Stimulated activated naive CD8-positive, alpha-beta T cell treated with anti-CD3 and anti-CD28 coated beads, Interleukin-15, amount 100 ng/mL, for 72 hours (primary cell): ENCODE measurements around the gene C8G.

Experiments
- ATAC-seq: fragments of 150-1000 bp; cut with Tn5 transposase; 2 replicates; pipeline ENCODE4 v1.10.0; 2021; ENCODE audit warnings: mild to moderate bottlenecking, moderate library complexity
- DNase-seq, 2 donors: peaks; one replicate each; pipeline ENCODE4 v3.0.0; 2021 to 2022
- H3K27ac Mint-ChIP-seq, 2 donors: one replicate each; pipeline ENCODE4 v1.8.0; 2022; ENCODE audit warnings: mild to moderate bottlenecking in 2 of 2, mixed read lengths in 2 of 2, moderate library complexity in 2 of 2
- H3K27me3 Mint-ChIP-seq: one replicate; pipeline ENCODE4 v1.8.0; 2022; ENCODE audit warnings: mixed read lengths
- H3K4me1 Mint-ChIP-seq: one replicate; pipeline ENCODE4 v1.8.0; 2022; ENCODE audit warnings: mild to moderate bottlenecking, mixed read lengths
- H3K4me3 Mint-ChIP-seq, 2 donors: one replicate each; pipeline ENCODE4 v1.8.0; 2022; ENCODE audit warnings: mild to moderate bottlenecking in 2 of 2, mixed read lengths in 2 of 2, moderate library complexity in 1 of 2
- H3K9me3 Mint-ChIP-seq, 2 donors: one replicate each; pipeline ENCODE4 v1.8.0; 2022; ENCODE audit warnings: mixed read lengths in 2 of 2

The C8G gene

DNA sequence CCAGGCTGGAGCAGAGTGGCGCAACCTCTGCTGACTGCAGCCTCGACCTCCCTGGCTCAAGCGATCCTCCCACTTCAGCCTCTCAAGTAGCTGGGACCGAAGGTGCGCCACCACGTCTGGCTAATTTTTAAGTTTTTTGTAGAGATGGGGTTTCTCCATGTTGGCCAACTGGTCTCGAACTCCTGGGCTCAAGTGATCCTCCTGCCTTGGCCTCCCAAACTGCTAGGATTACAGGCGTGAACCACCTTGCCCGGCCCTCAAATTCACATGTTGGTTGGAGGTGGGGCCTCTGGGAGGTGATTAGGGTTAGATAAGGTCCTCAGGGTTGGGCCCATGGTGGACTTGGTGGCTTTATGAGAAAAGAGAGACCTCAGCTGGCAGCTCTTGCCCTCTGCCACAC is 17.1 kb downstream of the C8G start:
- no peaks in the 10 kb centered on the region for H3K9me3 Mint-ChIP-seq
- ATAC-seq (no peak), DNase-seq (no peak)
- no peaks in the 10 kb centered on the region for H3K27me3 Mint-ChIP-seq
- H3K4me3 Mint-ChIP-seq, result no peak overlapping the region
- H3K4me1 Mint-ChIP-seq, result peaks cover 70% of the 10 kb centered on the region
- H3K27ac Mint-ChIP-seq, result no peak overlapping the region

DNA sequence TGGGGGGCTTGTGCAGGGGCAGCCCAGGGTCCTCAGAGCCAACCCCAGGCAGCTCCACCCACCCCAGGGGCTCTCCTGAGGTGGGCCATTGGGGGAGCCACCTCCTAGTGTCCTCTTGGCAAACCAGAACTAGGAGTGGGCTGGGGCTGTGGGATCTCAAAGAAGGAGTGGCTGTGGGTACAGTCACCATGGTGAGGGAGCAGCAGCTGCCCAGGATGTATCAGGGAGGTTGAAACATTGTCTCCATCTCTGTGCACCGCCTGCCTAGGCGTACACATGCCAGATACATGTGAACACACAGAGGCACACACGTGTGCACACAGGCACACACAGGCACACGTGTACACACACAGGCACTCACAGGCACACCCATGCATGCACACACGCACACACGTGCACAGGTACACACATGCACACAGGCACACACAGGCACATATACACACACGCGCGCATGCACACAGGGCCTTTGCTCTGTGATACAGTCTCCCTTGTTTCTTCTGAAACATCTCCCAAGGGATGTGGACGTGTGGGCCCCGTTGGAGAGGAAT is 17.7 kb downstream of the C8G start:
- no peak for DNase-seq
- no peaks in the 10 kb centered on the region for H3K27me3 Mint-ChIP-seq
- peaks cover 70% of the 10 kb centered on the region for H3K4me1 Mint-ChIP-seq
- ATAC-seq, result no peak
- no peaks in the 10 kb centered on the region for H3K9me3 Mint-ChIP-seq
- H3K27ac Mint-ChIP-seq, result no peak overlapping the region
- H3K4me3 Mint-ChIP-seq, result no peak overlapping the region

GRCh38 chr9:136963341-136963740 is 18.3 kb downstream of the C8G start:
- no peak overlapping the region for H3K4me3 Mint-ChIP-seq
- no peaks in the 10 kb centered on the region for H3K27me3 Mint-ChIP-seq
- H3K4me1 Mint-ChIP-seq, result peaks cover 68% of the 10 kb centered on the region
- H3K9me3 Mint-ChIP-seq, result no peaks in the 10 kb centered on the region
- peak overlapping the region in 1 of 2 donors; percentile 19 for H3K27ac Mint-ChIP-seq
- ATAC-seq (no peak), DNase-seq (no peak)

DNA sequence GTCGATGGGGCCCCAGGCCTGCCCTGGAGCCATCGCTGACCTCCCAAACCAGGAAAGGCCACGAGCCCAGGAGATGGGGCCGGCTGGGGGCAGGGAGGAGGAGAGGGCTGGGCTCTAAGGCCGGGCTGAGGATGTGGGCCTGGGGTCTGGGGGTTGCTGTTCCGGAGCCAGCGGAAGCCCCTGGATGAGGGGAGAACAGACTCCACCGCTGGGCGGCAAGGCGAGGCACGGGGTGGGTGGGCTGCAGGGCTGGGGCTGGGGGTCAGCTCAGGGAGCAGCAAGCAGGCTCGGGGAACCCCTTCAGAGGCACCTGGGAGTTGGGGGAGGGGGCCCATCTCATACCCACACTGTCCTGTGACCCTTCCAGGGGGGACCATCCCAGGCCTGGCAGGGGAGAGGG is 18.7 kb downstream of the C8G start:
- Mint-ChIP-seq H3K27ac (no peak overlapping the region), H3K9me3 (no peaks in the 10 kb centered on the region), H3K27me3 (no peaks in the 10 kb centered on the region), H3K4me1 (peaks cover 64% of the 10 kb centered on the region), H3K4me3 (no peak overlapping the region)
- no peak for DNase-seq
- peak; percentile 15 for ATAC-seq

- ATAC-seq, result no peak
- Mint-ChIP-seq H3K4me1 (peaks cover 59% of the 10 kb centered on the region), H3K27me3 (no peaks in the 10 kb centered on the region), H3K27ac (no peak overlapping the region), H3K4me3 (no peak overlapping the region), H3K9me3 (no peaks in the 10 kb centered on the region)
- no peak for DNase-seq
These were observed 19.2 kb downstream of the C8G start for GRCh38 chr9:136964171-136964689.

- H3K27me3 Mint-ChIP-seq, result no peaks in the 10 kb centered on the region
- H3K27ac Mint-ChIP-seq, result no peak overlapping the region
- H3K4me1 Mint-ChIP-seq, result peaks cover 54% of the 10 kb centered on the region
- DNase-seq (no peak), ATAC-seq (no peak)
- H3K4me3 Mint-ChIP-seq, result no peak overlapping the region
- no peaks in the 10 kb centered on the region for H3K9me3 Mint-ChIP-seq
These were observed 19.9 kb downstream of the C8G start for GRCh38 chr9:136964833-136965422.

- no peak for DNase-seq
- Mint-ChIP-seq H3K4me3 (peak overlapping the region; percentile 72 to 78), H3K9me3 (no peaks in the 10 kb centered on the region), H3K4me1 (peaks cover 51% of the 10 kb centered on the region), H3K27ac (peak overlapping the region in 1 of 2 donors; percentile 86), H3K27me3 (no peaks in the 10 kb centered on the region)
- peak; percentile 73 for ATAC-seq
These were observed 20.9 kb downstream of the C8G start for GRCh38 chr9:136965771-136966484.

DNA sequence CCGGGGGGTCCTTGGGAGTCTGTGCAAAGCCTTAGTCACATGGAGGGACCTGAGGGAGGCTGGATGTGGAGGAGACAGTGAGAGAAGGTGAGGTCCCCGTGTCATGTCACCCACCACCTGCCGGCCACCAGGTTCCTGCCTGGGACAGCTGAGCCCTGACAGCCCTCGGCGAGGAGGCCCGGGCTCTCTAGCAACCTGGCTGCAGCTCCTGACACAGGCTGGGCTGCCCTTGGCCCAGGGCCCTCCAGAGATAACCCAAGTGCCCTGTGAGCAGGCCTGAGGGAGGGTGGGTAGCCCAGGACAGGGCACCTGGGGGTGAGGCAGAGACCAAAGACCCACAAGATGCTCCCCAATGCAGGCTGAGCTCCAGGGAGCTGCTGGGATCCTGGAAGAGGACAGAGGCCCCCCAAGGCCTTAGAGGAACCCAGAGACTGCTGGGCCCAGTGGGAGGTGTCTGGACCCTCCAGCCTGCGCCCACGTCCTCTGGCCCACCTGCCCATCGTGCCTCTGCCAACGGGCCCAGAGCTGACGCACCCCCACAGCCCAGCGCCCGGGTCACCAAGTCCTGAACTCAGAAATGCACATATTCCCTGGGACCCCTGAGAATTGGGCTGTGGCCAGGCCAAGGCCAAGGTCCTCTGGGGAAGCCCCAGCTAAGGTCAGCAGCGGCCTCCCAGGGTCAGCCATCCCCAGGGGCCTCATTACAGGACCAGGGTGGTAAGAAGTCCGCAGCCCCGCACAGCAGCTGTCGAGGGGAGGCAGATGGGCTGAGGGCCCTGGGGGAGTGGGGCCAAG is 23.5 kb downstream of the C8G start:
- no peak for ATAC-seq
- Mint-ChIP-seq H3K4me1 (peaks cover 32% of the 10 kb centered on the region), H3K27me3 (no peaks in the 10 kb centered on the region), H3K27ac (no peak overlapping the region), H3K9me3 (no peaks in the 10 kb centered on the region), H3K4me3 (no peak overlapping the region)
- DNase-seq, result no peak

GRCh38 chr9:136969150-136969549 is 24.1 kb downstream of the C8G start:
- Mint-ChIP-seq H3K4me3 (no peak overlapping the region), H3K27ac (no peak overlapping the region), H3K9me3 (no peaks in the 10 kb centered on the region), H3K4me1 (peaks cover 35% of the 10 kb centered on the region), H3K27me3 (no peaks in the 10 kb centered on the region)
- DNase-seq (no peak), ATAC-seq (no peak)

DNA sequence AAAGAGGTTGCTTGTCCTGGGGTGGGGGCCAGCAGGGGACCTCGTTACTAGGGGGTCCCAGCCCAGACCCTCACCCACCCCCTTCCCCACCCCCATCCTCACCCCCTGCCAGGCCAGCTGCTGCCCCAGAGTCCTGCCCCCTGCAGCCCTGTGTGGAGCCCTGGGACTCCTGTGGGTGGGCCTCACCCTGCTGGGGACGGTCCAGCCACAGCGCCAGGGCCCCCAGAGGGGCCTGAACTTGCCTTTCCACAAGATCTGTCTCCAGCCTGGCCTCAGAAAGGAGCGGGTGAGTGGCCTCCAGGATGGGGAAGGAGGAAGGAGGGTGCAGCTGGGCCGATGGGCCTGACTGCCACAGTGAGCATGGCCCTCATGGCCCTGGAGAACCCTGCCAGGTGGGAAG is 24.7 kb downstream of the C8G start:
- ATAC-seq (no peak), DNase-seq (no peak)
- Mint-ChIP-seq H3K27me3 (no peaks in the 10 kb centered on the region), H3K9me3 (no peaks in the 10 kb centered on the region), H3K27ac (no peak overlapping the region), H3K4me1 (peaks cover 32% of the 10 kb centered on the region), H3K4me3 (no peak overlapping the region)

DNA sequence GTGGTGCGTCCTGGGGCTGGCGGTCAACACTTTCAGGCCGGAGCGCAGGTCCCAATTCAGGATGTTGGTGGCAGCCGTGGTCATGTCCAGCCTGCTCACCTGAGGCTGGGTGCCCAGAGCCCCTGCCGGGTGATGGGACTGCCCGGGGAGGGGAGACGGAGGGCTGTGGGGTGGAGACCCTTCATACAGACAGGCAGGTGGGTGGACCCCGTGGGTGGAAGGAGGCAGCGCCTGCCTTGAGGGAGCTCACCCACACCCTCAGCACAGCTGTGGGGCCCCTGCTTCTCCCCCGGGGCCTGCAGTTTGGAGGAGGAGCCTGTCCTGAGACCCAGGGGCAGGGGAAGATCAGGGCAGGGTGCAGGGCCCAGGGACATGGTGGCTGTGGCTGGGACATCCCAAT is 25.3 kb downstream of the C8G start:
- H3K4me3 Mint-ChIP-seq, result no peak overlapping the region
- no peak for ATAC-seq
- peak overlapping the region in 1 of 2 donors; percentile 8 for H3K27ac Mint-ChIP-seq
- no peaks in the 10 kb centered on the region for H3K9me3 Mint-ChIP-seq
- H3K4me1 Mint-ChIP-seq, result peaks cover 34% of the 10 kb centered on the region
- DNase-seq, result no peak
- no peaks in the 10 kb centered on the region for H3K27me3 Mint-ChIP-seq

GRCh38 chr9:136971746-136972145 is 26.7 kb downstream of the C8G start:
- Mint-ChIP-seq H3K27ac (no peak overlapping the region), H3K4me1 (peaks cover 35% of the 10 kb centered on the region), H3K9me3 (no peaks in the 10 kb centered on the region), H3K27me3 (no peaks in the 10 kb centered on the region), H3K4me3 (no peak overlapping the region)
- ATAC-seq, result no peak
- DNase-seq, result no peak

- no peak overlapping the region for H3K4me3 Mint-ChIP-seq
- ATAC-seq, result no peak
These were observed 27.3 kb downstream of the C8G start for GRCh38 chr9:136972335-136972734.

DNA sequence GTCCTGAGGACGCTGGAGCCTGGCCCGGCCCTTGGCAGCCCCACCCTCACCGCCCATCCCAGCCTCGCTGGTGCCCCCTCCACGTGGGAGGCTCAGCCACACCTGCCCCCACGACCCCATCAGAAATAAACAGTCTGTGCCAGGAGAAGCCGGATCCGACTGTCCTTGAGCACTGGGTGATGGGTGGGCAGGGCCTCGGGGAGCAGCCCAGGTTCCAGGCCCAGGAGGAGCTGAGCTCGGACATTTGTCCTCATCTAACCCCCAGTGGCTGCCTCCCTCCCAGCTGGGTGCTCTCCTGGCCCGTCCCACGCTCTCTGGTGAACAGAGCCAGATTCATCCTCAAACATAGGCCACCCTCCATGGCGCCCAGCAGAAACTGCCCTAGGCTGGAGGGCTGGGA is 27.7 kb downstream of the C8G start:
- H3K27ac Mint-ChIP-seq, result no peak overlapping the region
- H3K4me1 Mint-ChIP-seq, result peaks cover 45% of the 10 kb centered on the region
- ATAC-seq (no peak), DNase-seq (no peak)
- no peaks in the 10 kb centered on the region for H3K9me3 Mint-ChIP-seq
- no peak overlapping the region for H3K4me3 Mint-ChIP-seq
- H3K27me3 Mint-ChIP-seq, result no peaks in the 10 kb centered on the region

More at GRCh38 chr9:136972335-136972734, 27.3 kb downstream of the C8G start:
- Mint-ChIP-seq H3K27me3 (no peaks in the 10 kb centered on the region), H3K27ac (no peak overlapping the region), H3K4me1 (peaks cover 41% of the 10 kb centered on the region), H3K9me3 (no peaks in the 10 kb centered on the region)
- no peak for DNase-seq

- Mint-ChIP-seq H3K27ac (no peak overlapping the region), H3K4me3 (no peak overlapping the region), H3K4me1 (peaks cover 45% of the 10 kb centered on the region), H3K27me3 (no peaks in the 10 kb centered on the region), H3K9me3 (no peaks in the 10 kb centered on the region)
- DNase-seq (no peak), ATAC-seq (no peak)
These were observed 28.9 kb downstream of the C8G start for GRCh38 chr9:136973618-136974617.
